H1 (cell line): ENCODE results near the gene KRT85. TPM values are rescaled to one million over a fixed set of nuclear protein-coding genes. Genes with fewer than 3 reads are reported as not detected.

Experiments used
- CTCF ChIA-PET: fragments of 300-600 bp; sonication (Branson Sonifier 250); formaldehyde crosslinking; loops from one replicate; lab custom pipeline; 2021; ENCODE audit not compliant: partially characterized antibody; lab: Charles Lee
- POLR2A ChIA-PET: fragments of 300-600 bp; sonication (Branson Sonifier 250); formaldehyde crosslinking; loops from one replicate; lab custom pipeline; 2021; ENCODE audit warnings: inconsistent platforms; ENCODE audit not compliant: partially characterized antibody; lab: Charles Lee
- DNase-seq, 2 experiments: peaks; one replicate each; pipeline versions ENCODE4 v3.0.0 to v3.0.0-alpha.2; 2010 to 2022; ENCODE audit warnings: low spot score in 2 of 2, low read depth in 1 of 2, mixed read lengths in 1 of 2
- FAIRE-seq: peaks from 2 replicates; lab custom pipeline; 2011; peaks lifted over from hg19 to GRCh38; lab: Jason Lieb, UNC
- H2AFZ ChIP-seq: 2 replicates; pipeline ENCODE4 v1.8.1; 2012; ENCODE audit warnings: low read length, inconsistent platforms
- H2AK5ac ChIP-seq: 2 replicates; pipeline ENCODE4 v1.6.1; 2013; ENCODE audit warnings: low read depth, low read length
- H2BK120ac ChIP-seq: replicated peaks from 2 replicates; pipeline ENCODE3; 2013; ENCODE audit warnings: low read depth, low read length, inconsistent platforms
- H2BK12ac ChIP-seq: 2 replicates; pipeline ENCODE4 v1.6.1; 2013; ENCODE audit warnings: low read depth, low read length
- H2BK15ac ChIP-seq: 2 replicates; pipeline ENCODE4 v1.6.1; 2013; ENCODE audit warnings: low read length
- H2BK20ac ChIP-seq: 2 replicates; pipeline ENCODE4 v1.6.1; 2013; ENCODE audit warnings: low read length
- H2BK5ac ChIP-seq: 2 replicates; pipeline ENCODE4 v1.6.1; 2013; ENCODE audit warnings: low read depth, low read length
- H3K14ac ChIP-seq: 2 replicates; pipeline ENCODE4 v1.6.1; 2013; ENCODE audit warnings: inconsistent platforms; ENCODE audit not compliant: insufficient read length
- H3K18ac ChIP-seq: 2 replicates; pipeline ENCODE4 v1.6.1; 2013; ENCODE audit warnings: low read length; ENCODE audit errors: extremely low read depth
- H3K23ac ChIP-seq: 2 replicates; pipeline ENCODE4 v1.6.1; 2013; ENCODE audit warnings: inconsistent platforms; ENCODE audit not compliant: insufficient read length
- H3K23me2 ChIP-seq: 2 replicates; pipeline ENCODE4 v1.6.1; 2013; ENCODE audit warnings: low read depth, low read length
- H3K27ac ChIP-seq: 2 replicates; pipeline ENCODE4 v1.6.1; 2011; ENCODE audit warnings: low read depth, low read length, inconsistent platforms
- H3K27me3 ChIP-seq, 4 experiments: replicated peaks in 1 of 4; 1 replicate in 1 of 4; 2 replicates in 3 of 4; pipeline versions ENCODE4 v1.6.1 to v1.8.1; 2011 to 2013; ENCODE audit warnings: low read length in 3 of 4, mild to moderate bottlenecking in 3 of 4, inconsistent platforms in 2 of 4, mixed read lengths in 2 of 4, moderate library complexity in 1 of 4; ENCODE audit not compliant: control insufficient read depth in 3 of 4, insufficient read depth in 3 of 4; ENCODE audit errors: extremely low read depth in 1 of 4
- H3K36me3 ChIP-seq, 4 experiments: 2 replicates each; pipeline versions ENCODE4 v1.6.1 to v1.8.1; 2011 to 2013; ENCODE audit warnings: mild to moderate bottlenecking in 4 of 4, low read length in 3 of 4, moderate library complexity in 2 of 4, control low read depth in 1 of 4, inconsistent platforms in 1 of 4; ENCODE audit not compliant: insufficient read depth in 4 of 4, control insufficient read depth in 2 of 4
- H3K4ac ChIP-seq: replicated peaks from 2 replicates; pipeline ENCODE3; 2013; ENCODE audit warnings: low read length, low read depth, mixed read lengths, inconsistent platforms; ENCODE audit not compliant: insufficient read length
- H3K4me1 ChIP-seq, 4 experiments: replicated peaks in 1 of 4; 1 replicate in 1 of 4; 2 replicates in 3 of 4; pipeline versions ENCODE4 v1.6.1 to v1.8.1; 2011 to 2013; ENCODE audit warnings: low read length in 3 of 4, inconsistent platforms in 2 of 4, mixed read lengths in 1 of 4; ENCODE audit not compliant: insufficient read depth in 4 of 4, control insufficient read depth in 3 of 4
- H3K4me2 ChIP-seq, 2 experiments: 2 replicates each; pipeline versions ENCODE4 v1.6.1 to v1.8.1; 2011 to 2013; ENCODE audit warnings: low read depth in 2 of 2, low read length in 2 of 2, control low read depth in 1 of 2, inconsistent platforms in 1 of 2, mild to moderate bottlenecking in 1 of 2; ENCODE audit not compliant: insufficient read depth in 1 of 2
- H3K4me3 ChIP-seq, 4 experiments: fragments of 200-600, 300-600 bp in 1 of 4; sonication (generic), shearing (Covaris generic), sonication (Bioruptor Twin) in 1 of 4; 2 replicates each; pipeline versions ENCODE4 v1.5.1 to v1.8.1; 2011 to 2016; ENCODE audit warnings: low read length in 4 of 4, low read depth in 3 of 4, control low read depth in 2 of 4, inconsistent platforms in 2 of 4, mild to moderate bottlenecking in 2 of 4, mixed read lengths in 1 of 4, moderate library complexity in 1 of 4; ENCODE audit not compliant: insufficient read depth in 2 of 4; ENCODE audit errors: extremely low read depth in 1 of 4
- H3K56ac ChIP-seq: replicated peaks from 2 replicates; pipeline ENCODE3; 2013; ENCODE audit warnings: low read depth, mild to moderate bottlenecking, mixed read lengths, low read length, inconsistent platforms; ENCODE audit not compliant: insufficient read length
- H3K79me1 ChIP-seq: 2 replicates; pipeline ENCODE4 v1.6.1; 2013; ENCODE audit warnings: low read depth, low read length, control low read depth
- H3K79me2 ChIP-seq, 2 experiments: 2 replicates each; pipeline versions ENCODE4 v1.6.1 to v1.8.1; 2012 to 2013; ENCODE audit warnings: low read length in 2 of 2, mild to moderate bottlenecking in 2 of 2, inconsistent platforms in 1 of 2; ENCODE audit not compliant: insufficient read depth in 2 of 2, control insufficient read depth in 1 of 2
- H3K9ac ChIP-seq, 4 experiments: replicated peaks in 1 of 4; 1 replicate in 1 of 4; 2 replicates in 3 of 4; pipeline versions ENCODE4 v1.6.1 to v1.8.1; 2011 to 2013; ENCODE audit warnings: low read depth in 3 of 4, low read length in 3 of 4, control low read depth in 2 of 4, mild to moderate bottlenecking in 2 of 4, moderate library complexity in 2 of 4, inconsistent platforms in 1 of 4; ENCODE audit errors: extremely low read depth in 1 of 4
- H3K9me3 ChIP-seq, 2 experiments: 2 replicates each; pipeline versions ENCODE4 v1.6.1 to v1.8.1; 2012 to 2013; ENCODE audit warnings: mild to moderate bottlenecking in 2 of 2, moderate library complexity in 2 of 2, control low read depth in 1 of 2, inconsistent platforms in 1 of 2, low read depth in 1 of 2, low read length in 1 of 2, mixed read lengths in 1 of 2; ENCODE audit not compliant: insufficient read depth in 2 of 2
- H4K20me1 ChIP-seq, 2 experiments: replicated peaks in 1 of 2; 2 replicates each; pipeline versions ENCODE3 to v1.8.1; 2011 to 2013; ENCODE audit warnings: inconsistent platforms in 2 of 2, low read length in 2 of 2, mild to moderate bottlenecking in 1 of 2; ENCODE audit not compliant: insufficient read depth in 2 of 2, control insufficient read depth in 1 of 2
- H4K5ac ChIP-seq: 2 replicates; pipeline ENCODE4 v1.6.1; 2013; ENCODE audit warnings: low read length, low read depth, mixed read lengths, inconsistent platforms; ENCODE audit not compliant: insufficient read length
- H4K8ac ChIP-seq: 2 replicates; pipeline ENCODE4 v1.8.0; 2013; ENCODE audit warnings: mild to moderate bottlenecking, moderate library complexity, low read length, inconsistent platforms; ENCODE audit not compliant: insufficient read depth; ENCODE audit errors: extremely low read depth
- H4K91ac ChIP-seq: replicated peaks from 2 replicates; pipeline ENCODE3; 2013; ENCODE audit warnings: low read length, mixed read lengths, inconsistent platforms; ENCODE audit not compliant: insufficient read length
- BRCA1 ChIP-seq: IDR thresholded peaks from 2 replicates; pipeline ENCODE4 v1.6.1; 2012; ENCODE audit warnings: low read depth, low read length, improper control_type of control experiment
- USF2 ChIP-seq: IDR thresholded peaks from 2 replicates; pipeline ENCODE4 v1.6.1; 2011; ENCODE audit warnings: low read length, improper control_type of control experiment
- WGBS, 2 experiments: shearing (Covaris generic) in 1 of 2; methylation state at CpG; one replicate each; pipeline versions ENCODE4 v1.1.6 to v1.1.7; 2013 to 2015; ENCODE audit warnings: low lambda C conversion rate in 2 of 2, mixed read lengths in 2 of 2, inconsistent platforms in 1 of 2, low coverage in 1 of 2, missing lambda C conversion rate in 1 of 2; ENCODE audit not compliant: insufficient replicate concordance in 2 of 2, insufficient coverage in 1 of 2, insufficient read length in 1 of 2; ENCODE audit errors: extremely low coverage in 1 of 2, missing lambda C conversion rate in 1 of 2; 5-methylcytosine and 5-hydroxymethylcytosine counted together
- polyA plus RNA-seq, 7 experiments: library from polyadenylated mRNA; depleted of rRNA in 3 of 7; stranded (reverse) in 5 of 7; unstranded in 2 of 7; fragments of >200 nt in 5 of 7; fragments of 200-250 nt in 2 of 7; gene quantifications; 1 replicate in 5 of 7; 2 replicates in 1 of 7; 4 replicates in 1 of 7; pipeline versions ENCODE4 v1.2.1 to v1.2.3, GENCODE V29; 2011 to 2013; ENCODE audit warnings: missing spikeins in 2 of 7, mixed read lengths in 2 of 7
- total RNA-seq: library from RNA; stranded (reverse); fragmentation: NEBNext Ultra II Directional; extraction: Animal tissue kit (Norgen Biotek cat#: 25700); gene quantifications from 2 replicates; pipeline ENCODE4 v1.2.1, GENCODE V29; 2021

Gene KRT85
- total and polyA plus RNA-seq, 2 of the 8 experiments (the other 6 are each of a cell fraction or from before 2014, with no cell fraction given) = not detected

- TF ChIP-seq BRCA1 = no peak
- no peak for TF ChIP-seq USF2
- no peaks in the 10 kb centered on the region for H3K4me1 ChIP-seq
- DNase-seq = no peak
- H3K18ac ChIP-seq = no peak overlapping the region
- 84% methylated on average over 12 of the region's 12 CpGs; no CpG with 5 or more reads in 1 of the 2 experiments for WGBS, 2 experiments
- H2BK20ac ChIP-seq = no peak overlapping the region
- no peak overlapping the region for H2AFZ ChIP-seq
- no peaks in the 10 kb centered on the region for H3K36me3 ChIP-seq
- H3K4me3 ChIP-seq = no peak overlapping the region
- no peaks in the 10 kb centered on the region for H3K79me2 ChIP-seq
- no peak overlapping the region for H2BK5ac ChIP-seq
- H2AK5ac ChIP-seq = no peak overlapping the region
- no peak overlapping the region for H4K8ac ChIP-seq
- CTCF ChIA-PET = interaction anchor here (0.9 to 6.7 kb wide), 16 partner anchors 9 to 522 kb away, joined by 3 to 88 read pairs (median 6); partner anchors contain the start of gene KRT5
- H3K14ac ChIP-seq = no peak overlapping the region
- peaks cover 0 to 2% of the 10 kb centered on the region in 2 experiments for H4K20me1 ChIP-seq
- no peaks in the 10 kb centered on the region for H3K23me2 ChIP-seq
- no peak overlapping the region for H2BK12ac ChIP-seq
- no peak overlapping the region for H3K4me2 ChIP-seq
- no peak overlapping the region for H2BK15ac ChIP-seq
- no peak overlapping the region for H3K56ac ChIP-seq
- H4K91ac ChIP-seq = no peak overlapping the region
- H3K9me3 ChIP-seq = no peaks in the 10 kb centered on the region
- H3K27ac ChIP-seq = no peak overlapping the region
- no peak overlapping the region for H3K4ac ChIP-seq
- H2BK120ac ChIP-seq = no peak overlapping the region
- H3K23ac ChIP-seq = no peak overlapping the region
- H3K9ac ChIP-seq = no peak overlapping the region
- POLR2A ChIA-PET = no interaction called here
- H3K27me3 ChIP-seq = no peaks in the 10 kb centered on the region
- no peak overlapping the region for H4K5ac ChIP-seq
- FAIRE-seq = no peak
- H3K79me1 ChIP-seq = no peaks in the 10 kb centered on the region
These were observed 4.1 kb downstream of the KRT85 start for GRCh38 chr12:52363111-52363679.
